Panc1 (cell line): ENCODE results near the gene ZNF674.

Experiments used
- POLR2AphosphoS5 ChIP-seq: IDR thresholded peaks from 2 replicates; pipeline ENCODE4 v1.6.1; 2012; ENCODE audit warnings: mild to moderate bottlenecking, low read depth, low read length, moderate library complexity
- TCF7L2 ChIP-seq: IDR thresholded peaks from 2 replicates; pipeline ENCODE4 v1.6.1; 2011; ENCODE audit warnings: mild to moderate bottlenecking, low read depth, low read length, inconsistent platforms
- TF ChIP-seq, protein P1 (sequence below): fragments of 450-650 bp; IDR thresholded peaks from 2 replicates; pipeline ENCODE4 v1.5.1; 2017; ENCODE audit warnings: mild to moderate bottlenecking

- TF ChIP-seq POLR2AphosphoS5 (no peak), TCF7L2 (no peak)
- TF ChIP-seq, protein P1, sequence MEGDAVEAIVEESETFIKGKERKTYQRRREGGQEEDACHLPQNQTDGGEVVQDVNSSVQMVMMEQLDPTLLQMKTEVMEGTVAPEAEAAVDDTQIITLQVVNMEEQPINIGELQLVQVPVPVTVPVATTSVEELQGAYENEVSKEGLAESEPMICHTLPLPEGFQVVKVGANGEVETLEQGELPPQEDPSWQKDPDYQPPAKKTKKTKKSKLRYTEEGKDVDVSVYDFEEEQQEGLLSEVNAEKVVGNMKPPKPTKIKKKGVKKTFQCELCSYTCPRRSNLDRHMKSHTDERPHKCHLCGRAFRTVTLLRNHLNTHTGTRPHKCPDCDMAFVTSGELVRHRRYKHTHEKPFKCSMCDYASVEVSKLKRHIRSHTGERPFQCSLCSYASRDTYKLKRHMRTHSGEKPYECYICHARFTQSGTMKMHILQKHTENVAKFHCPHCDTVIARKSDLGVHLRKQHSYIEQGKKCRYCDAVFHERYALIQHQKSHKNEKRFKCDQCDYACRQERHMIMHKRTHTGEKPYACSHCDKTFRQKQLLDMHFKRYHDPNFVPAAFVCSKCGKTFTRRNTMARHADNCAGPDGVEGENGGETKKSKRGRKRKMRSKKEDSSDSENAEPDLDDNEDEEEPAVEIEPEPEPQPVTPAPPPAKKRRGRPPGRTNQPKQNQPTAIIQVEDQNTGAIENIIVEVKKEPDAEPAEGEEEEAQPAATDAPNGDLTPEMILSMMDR: no peak
Measured at GRCh38 chrX:46576458-46576857, 31.2 kb upstream of the ZNF674 start.
